HG02981 (cell line): Measurements from ENCODE around the gene ARL3.

Source experiments
- ATAC-seq: cut with Tn5 transposase; IDR thresholded peaks from one replicate; pipeline ENCODE4 v1.9.1; 2021; ENCODE audit warnings: mild to moderate bottlenecking, moderate library complexity; ENCODE audit not compliant: unreplicated experiment

ARL3 gene

DNA sequence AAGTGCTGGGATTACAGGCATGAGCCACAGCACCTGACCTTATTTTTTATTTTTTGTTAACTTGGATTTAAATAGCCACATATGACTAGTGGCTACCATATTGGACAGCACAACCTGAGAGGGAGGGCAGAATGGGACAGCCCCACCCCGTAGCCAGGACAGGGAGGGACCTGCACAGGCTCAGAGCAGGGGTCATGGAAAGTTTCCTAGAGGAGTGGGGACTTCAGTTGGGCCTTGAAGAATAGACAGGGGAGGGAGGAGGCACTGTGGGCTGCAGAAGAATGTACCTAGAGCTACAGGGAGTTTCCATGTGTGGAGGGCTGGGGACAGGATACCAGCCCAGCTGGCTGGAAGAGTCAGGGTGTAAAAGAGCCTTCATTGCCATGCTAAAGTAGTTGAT is 61.1 kb downstream of the ARL3 start:
- ATAC-seq: no peak

DNA sequence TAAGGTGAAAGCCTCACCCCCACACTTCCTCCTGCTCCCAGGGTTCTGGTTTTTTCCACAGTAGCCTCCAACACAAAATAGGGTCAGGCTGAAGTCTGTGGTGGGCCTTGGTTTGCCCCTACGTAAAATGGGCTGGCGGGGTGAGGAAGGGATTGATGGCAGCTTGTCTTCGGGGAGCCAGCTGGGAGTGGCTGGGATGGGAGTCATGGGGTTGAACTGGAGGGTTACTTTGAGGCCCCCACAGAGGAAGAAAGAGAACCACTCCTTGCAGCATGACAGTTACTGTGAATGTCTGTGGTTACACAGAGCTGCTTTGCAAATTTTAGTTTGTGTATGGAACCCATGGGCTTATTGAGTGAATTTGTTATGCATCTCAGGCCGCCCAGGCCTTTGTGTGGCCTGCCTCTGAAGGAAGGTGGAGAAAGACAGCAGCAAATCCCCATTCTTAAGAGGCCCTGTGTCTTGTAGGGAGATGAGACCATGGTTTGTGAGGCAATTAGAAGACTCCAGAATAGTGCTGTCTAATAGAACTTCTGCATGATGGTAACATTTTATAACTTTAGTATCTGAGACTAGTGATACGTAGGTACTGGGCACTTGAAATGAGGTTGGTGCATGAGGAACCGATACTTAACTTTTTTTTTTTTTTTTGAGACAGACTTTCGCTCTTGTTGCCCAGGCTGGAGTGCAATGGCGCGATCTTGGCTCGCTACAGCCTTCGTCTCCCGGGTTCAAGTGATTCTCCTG is 61.9 kb downstream of the ARL3 start:
- peak; percentile 43 for ATAC-seq

DNA sequence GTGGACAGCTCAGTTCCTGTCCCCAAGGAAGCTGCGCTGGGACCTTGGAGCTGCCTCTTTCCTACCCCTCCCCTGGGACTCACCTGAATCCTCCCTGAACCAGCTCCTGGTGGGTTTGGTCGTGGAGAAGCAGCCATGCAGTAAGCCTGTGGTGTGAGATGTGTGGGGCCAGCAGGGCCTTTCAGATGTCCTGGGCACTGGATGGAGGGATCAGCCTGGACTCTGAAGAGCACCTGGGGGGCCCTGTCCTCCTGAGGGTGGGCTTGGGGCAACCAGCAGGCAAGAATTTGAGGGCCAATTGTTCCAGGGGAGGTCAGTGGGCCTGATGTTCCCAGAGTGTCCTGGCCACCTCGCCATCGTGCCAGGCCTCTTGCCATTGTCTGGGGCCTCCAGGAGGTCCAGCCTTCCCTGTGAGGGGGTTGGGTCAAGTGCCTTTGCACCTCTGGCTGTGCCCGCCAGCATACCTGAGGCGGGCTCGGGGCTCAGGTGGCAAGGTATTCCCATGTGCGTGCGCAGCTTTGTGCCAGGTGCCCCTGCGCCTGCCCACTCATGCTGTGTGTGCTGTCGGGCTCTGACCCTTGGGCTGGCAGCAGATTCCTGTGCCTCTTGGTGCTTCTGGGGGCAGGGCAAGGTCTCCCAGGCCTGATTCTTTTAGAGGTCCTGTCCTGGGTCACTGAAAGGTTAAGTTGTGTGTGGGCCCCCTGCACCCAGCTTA is 62.6 kb downstream of the ARL3 start:
- ATAC-seq: no peak

DNA sequence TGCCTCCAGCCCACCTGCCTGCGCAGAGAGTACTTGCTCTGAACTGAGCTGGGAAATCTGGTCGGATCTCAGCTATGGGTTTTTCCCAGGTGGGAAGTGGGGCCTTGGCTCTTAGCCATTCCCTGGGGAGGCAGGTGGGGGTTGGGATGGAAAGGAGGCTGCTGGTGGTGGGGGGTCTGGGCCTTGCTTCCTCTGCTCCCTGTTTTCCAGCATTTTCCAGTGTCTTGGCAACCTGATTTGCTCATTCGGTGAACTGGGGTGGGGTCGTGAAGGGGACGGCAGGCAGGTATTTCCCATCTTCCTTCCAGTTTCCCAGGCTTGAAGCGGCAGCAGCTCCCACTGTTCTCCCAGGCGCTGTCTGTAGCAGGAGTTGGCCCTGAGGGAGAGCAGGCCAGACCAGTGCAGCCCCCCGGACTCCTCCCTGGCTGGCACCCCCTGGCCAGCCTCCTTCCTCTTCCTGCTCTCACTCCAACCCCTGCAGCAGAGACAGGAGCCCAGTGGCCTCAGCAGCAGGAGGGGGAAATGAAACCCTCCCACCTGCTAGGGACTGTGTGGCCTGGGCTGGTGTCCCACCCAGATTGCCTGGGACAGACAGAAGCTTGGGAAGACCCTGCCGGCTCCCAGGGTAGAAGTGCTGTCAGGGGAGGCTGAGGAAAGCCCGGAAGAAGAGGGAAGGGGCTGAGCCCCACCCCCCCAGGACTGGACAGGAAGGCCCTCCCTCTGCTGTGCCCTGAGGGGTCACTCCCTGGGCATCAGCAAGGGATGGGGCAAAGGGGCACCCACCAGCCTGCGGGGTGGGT is 63.3 kb downstream of the ARL3 start:
- ATAC-seq: no peak

DNA sequence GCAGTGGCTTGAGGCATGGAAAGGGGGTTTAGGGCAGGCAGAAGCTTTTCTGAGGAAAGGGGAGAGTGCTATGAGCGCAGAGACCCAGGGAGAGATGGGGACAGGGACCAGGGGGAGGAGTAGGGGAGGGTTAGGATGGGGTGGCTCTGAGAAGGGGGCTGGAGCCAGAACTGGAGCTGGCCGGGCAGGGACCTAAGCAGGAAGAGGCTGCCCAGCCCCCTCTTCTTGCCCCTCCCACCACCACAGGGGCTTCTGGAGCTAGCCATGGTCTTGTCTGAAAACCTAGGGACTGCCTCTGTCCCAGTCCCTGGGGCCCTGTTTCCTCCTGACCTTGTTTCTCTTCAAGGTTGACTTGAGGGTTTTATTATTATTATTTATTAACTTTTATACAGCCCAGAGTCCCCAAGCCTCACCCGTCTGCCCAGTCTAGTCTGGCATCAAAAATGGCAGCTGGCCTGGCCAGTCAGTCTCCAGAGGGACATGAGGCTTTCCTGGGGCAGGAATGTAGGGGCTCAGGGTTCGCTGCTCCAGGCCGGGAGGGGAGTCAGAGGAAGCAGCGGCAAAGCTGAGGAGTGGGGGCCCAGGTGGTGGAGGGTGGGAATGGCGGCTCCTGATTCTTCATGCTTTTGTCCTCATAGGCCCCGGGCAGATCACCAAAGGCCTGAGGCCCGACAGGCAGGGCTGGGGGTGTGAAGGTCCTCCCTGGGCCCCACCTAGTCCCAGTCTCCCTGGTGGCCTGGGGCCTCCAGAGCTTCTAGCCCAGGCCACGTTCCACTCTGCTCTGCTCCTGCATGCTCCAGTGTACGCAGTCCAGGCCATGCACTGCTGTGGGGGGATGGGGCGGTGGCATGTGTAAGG is 64.2 kb downstream of the ARL3 start:
- no peak for ATAC-seq

DNA sequence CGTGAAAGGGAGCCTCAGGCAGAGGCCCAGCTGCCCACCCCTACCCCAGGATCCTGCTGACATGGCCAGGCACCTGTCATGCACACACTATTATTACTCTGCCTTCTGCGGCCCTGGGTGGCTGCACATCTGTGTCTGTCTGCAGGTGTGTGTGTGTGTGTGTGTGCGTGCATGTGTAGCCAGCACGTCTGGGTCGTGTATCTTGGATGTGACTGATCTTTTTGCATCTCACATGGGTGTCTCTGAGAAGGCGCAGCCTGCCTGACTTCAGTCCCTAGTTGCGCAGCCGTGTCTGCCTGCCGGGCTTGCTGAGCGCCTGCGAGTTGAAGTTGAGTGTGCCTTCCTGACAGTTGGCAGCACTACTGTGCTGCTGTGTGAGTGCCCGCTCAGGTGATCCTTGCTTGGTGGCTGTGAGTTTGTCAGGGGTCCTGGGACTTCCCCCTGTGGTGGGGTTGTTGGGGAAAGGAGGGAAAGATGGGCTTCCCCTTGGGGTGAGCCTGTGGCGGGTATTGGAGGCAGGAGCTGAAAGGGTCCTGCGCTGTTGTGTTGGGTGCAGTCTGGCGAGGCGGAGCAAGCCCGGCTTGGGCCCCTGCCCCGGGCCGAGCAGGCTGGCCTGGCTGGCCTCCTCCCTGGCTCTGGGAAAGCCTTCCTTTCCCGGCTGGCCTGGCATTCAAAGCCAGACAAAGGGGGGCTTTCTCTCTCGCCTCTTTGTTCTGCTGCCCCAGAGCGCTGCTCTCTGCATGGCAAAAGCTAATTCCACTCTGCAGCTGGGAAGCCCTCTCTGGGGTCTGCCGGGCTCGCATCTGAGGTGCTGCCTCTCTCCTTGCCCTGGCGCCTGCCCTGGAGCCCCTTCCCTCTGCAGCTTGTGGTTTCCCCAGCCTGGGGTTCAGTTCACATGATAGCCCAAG is 65.1 kb downstream of the ARL3 start:
- no peak for ATAC-seq

DNA sequence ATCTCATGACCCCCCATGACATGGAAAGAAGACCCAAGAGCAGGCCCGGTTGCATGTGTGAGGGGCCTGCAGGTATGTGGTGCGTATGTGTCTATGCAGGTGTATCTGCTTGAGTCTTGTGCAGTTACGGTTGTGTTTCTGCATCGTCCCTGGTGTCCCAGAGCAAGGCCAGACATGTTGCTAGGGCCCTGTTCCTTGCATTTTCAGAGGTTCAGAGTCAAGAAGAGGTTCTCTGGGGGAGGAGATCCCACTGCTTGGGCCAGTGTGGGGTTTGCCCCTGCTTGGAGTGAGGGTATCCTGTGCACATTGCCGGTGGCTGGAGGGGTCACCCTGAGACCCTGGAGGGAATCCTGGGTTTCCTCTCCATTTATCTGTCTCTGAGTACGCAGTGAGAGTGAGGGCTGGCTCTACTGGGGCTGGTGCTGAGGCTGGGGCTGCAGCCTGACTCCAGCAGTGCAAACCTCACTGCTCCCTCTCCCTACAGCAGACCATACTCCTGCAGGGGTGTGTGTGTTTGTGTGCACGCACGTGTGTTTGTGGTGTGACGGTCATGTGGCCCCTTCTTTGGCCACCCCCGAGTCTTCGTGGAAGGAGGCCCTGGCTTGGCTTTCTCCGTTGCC is 65.8 kb downstream of the ARL3 start:
- ATAC-seq: no peak

DNA sequence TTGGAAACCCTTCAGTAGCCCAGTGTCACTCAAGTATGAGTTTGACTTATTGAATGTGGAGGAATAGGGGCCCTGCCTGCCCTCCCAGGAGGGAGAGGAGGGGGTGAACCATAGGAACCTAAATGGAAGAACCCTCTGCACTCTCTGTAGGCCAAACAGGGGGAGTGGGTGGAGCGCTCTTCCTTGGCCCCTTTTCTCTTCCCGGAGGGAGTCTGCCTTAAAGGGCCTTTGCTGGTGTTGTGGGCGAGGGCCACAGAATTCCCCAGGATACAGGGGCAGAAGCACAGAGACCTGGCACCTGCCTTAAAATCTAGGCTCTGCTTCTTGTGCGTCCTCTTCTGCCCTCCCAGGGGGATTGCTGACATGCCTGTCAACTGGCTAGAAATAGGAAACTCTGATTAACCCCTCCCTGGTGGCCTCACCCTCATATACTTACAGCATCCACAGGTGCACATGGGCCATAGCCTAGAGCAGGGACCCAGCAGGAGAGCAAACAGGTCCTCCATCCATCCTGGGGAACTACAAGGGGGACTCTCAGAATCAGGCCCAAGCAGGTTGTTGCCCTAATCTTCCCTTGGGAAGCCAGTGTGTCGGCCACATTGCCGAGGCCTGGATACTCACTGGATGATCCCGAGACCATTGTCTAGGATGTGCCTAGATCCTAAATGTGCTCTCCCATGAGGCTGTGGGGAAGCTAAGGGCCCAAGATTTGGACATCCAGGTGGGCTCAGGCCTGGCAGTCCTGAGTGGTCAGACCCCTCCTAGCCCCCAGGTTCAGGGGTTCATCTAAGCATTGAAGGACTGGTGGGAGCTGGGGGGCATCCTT is 66.5 kb downstream of the ARL3 start:
- no peak for ATAC-seq

DNA sequence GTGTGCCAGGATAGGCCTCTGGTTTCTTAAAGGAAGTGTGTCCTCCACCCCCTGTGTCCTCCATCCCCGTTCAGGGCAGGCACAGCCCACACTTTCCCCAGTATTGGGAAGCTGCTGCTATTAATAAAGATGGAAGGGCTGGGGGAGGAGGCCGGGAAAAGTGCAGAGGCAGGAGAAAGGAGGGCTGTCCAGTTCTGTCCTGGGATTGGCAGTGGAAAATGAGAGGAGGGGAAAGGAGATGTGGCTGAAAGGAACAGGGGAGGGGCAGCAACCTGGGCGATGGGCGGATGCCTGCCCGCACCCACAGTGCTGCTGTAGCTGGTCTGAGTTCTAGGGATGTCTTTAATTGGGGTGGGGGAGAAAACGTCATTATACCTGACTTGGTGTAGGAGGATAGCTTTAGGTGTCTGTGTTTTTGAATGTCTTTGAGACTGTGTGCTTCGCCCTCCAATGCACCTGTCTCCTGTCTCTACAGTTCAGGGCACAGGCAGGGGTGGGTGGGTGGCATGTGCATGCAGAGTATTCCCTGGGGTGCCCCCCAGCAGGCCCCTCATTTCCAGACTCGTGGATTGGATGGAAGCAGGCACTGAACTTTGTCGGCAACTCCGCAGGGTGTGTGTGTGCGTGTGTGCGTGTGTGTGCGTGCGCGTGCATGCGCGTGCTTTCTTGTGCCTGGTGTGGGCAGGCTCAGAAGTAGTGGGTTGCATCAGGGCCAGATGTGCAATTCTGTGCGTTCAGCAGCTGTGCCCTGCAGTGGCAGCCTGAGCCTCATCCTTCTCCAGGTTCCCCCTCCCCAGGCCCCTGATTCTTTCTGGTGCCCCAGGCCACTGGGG is 67.4 kb downstream of the ARL3 start:
- no peak for ATAC-seq

DNA sequence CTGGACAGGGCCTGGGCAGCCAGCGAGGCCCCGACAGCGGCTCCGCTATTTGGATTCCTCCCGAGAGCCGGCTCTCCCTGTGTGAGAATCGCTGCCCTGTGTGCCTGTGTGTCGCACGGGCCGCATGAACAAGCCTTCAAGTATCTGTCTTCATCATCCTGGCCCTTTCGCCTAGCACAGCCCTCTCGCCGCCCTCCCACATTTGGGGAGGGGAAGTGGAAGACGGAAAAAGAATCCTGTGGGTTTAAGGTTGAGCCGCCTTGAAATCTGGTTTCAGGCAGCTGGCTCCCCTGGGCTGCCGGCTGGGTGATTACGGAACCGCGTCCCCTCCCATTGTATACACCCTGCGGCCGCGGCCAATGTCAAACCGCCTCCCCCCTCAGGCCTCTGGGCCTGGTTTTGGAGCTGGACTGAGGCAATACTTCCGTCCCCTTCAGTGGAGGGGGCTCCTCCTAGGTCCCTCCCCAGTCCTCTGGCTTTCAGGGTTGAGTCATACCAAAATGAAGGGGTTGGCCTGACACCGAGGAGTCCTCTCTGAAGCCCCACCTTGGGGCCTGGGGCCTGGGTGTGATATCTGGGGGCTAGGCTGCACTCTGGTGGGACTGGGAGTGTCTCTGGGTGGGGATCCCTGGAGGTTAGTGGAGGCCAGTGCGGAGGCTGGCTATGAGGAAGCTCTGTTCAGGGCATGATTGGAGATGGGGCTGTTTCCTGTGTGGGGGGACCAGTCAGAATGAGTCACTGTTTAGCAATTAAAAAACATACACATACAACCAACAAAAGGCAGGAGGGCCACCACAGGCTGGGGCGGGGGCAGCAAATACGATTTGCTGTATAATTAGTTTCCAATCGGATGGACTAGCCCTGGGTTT is 68.2 kb downstream of the ARL3 start:
- ATAC-seq: peak; percentile 38

DNA sequence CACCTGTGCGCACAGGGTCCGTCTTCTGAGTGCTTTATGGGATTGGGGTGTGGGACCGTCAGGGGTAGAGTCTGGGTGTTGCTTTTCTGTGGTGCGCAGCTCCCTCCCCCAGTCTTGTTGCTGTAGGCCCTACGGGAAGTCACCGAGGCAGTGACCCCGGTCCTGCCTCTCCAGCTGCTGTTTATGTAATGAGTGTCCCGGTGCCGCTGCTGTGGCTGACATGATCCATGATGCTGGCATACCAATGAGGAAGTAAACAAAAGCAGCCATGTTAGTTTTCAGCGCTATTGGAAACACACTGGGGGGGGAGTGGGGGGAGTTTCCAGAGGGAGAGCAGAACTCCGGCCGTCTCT is 68.8 kb downstream of the ARL3 start:
- no peak for ATAC-seq

DNA sequence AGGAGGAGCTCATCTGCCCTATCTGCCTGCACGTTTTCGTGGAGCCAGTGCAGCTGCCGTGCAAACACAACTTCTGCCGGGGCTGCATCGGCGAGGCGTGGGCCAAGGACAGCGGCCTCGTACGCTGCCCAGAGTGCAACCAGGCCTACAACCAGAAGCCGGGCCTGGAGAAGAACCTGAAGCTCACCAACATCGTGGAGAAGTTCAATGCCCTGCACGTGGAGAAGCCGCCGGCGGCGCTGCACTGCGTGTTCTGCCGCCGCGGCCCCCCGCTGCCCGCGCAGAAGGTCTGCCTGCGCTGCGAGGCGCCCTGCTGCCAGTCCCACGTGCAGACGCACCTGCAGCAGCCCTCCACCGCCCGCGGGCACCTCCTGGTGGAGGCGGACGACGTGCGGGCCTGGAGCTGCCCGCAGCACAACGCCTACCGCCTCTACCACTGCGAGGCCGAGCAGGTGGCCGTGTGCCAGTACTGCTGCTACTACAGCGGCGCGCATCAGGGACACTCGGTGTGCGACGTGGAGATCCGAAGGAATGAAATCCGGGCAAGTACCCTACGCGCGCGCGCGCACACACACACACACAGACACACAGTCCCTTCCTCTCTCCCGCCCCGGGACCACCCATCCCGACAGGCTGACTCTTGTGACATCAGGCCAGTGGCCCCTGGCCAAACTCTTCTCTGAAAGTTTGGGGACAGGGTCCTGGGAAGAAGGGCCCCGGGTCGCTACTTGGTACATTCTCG is 69.4 kb downstream of the ARL3 start:
- no peak for ATAC-seq

DNA sequence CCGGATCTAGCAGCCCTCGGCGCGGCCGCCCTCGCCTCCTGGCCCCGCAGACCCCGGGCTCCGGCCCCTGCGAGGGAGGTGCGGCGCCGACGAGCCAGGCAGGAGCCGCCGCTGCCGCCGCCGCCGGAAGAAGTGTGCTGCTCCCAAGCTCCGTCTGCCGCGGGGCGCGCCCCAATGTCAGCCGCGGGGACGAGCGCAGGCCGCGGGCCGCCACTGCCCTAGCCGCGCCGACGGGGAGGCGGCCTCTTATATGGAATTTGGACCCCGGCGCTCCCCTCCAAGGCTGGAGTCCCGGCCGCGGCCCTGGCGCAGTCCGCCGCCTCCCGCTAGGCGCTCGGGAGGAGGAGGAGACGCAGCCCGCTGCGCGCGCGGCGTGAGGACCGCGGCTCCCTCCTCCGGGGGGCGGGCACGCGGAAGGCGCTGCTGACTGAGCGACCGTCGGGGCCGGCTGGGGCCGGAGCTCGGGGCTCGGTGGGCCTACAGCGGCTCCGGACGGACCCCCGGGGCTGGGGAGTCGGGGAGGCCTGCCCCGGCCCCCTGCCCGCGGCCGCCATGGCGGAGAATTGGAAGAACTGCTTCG is 70.0 kb downstream of the ARL3 start, which contains the start of gene TRIM8:
Gene TRIM8 (plus strand): TSS at position 414 of the 580 bp plus-strand sequence. CDS start 139 bp downstream, at position 553.
- ATAC-seq: no peak

DNA sequence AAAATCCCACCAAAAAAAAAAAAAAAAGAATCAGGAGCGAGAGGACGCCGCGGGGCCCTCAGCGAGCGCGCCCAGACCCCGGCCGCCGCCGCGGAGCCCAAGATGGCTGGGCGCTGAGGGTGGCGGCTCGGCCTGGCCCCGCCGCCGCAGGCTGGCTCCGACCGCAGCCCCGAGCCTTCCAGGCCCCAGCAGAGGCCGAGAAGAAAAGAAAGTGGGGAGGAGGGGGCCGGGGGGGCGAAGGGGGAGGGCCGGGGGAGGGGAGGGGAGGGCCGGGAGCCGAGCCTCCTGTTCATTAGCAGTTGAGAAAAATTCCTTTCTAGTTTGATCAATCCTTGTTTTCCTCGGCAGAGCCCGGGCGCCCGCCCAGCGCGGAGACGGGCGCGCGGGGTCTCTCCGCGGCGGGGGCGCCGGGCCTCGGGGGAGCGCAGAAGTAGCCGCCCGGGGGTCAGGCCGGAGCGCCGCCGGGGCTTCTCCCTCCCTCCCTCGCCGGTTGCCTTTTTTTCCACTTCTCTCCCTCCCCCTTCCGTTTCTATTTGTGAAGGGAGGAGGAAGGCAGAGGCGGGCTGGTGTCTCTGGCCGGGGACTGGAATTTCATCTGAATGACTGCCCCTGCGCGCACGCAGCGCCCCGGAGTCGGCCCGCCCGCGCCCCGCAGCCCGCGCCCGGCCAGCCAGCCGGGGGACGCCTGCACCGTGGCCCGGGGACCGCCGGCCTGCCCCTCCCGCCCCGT is 70.7 kb downstream of the ARL3 start:
- no peak for ATAC-seq
